Common myeloid progenitor, CD34-positive (primary cell): ENCODE data around the gene GFPT1.

ENCODE experiments used
- CTCF ChIA-PET: fragments of 350-600 bp; sonication (Branson Sonifier 250); formaldehyde crosslinking; loops from one replicate; lab custom pipeline; 2021; ENCODE audit warnings: antibody characterized with exemption; lab: Charles Lee
- POLR2A ChIA-PET: fragments of 350-600 bp; sonication (Branson Sonifier 250); formaldehyde crosslinking; loops from one replicate; lab custom pipeline; 2021; ENCODE audit warnings: antibody characterized with exemption; lab: Charles Lee
- DNase-seq, 3 donors: peaks; one replicate each; pipeline versions ENCODE4 v3.0.0 to v3.0.0-alpha.2; 2013
- H3K27ac ChIP-seq, 2 experiments: 1 replicate in 1 of 2; 2 replicates in 1 of 2; pipeline ENCODE4 v1.7.0; 2013; ENCODE audit warnings: inconsistent platforms in 2 of 2, low read length in 2 of 2, mild to moderate bottlenecking in 2 of 2, low read depth in 1 of 2, moderate library complexity in 1 of 2; ENCODE audit not compliant: severe bottlenecking in 2 of 2, insufficient read depth in 1 of 2, poor library complexity in 1 of 2
- H3K27me3 ChIP-seq, 5 experiments: replicated peaks in 2 of 5; 1 replicate in 3 of 5; 2 replicates in 2 of 5; pipeline versions ENCODE4 v1.6.1 to v1.7.0; 2013; ENCODE audit warnings: low read length in 4 of 5, mild to moderate bottlenecking in 2 of 5, moderate library complexity in 2 of 5, inconsistent platforms in 1 of 5; ENCODE audit not compliant: insufficient read depth in 5 of 5, control insufficient read depth in 4 of 5
- H3K36me3 ChIP-seq, 4 experiments: 1 replicate in 2 of 4; 2 replicates in 2 of 4; pipeline versions ENCODE4 v1.6.1 to v1.7.0; 2013; ENCODE audit warnings: low read length in 3 of 4, control low read depth in 1 of 4, mild to moderate bottlenecking in 1 of 4; ENCODE audit not compliant: control insufficient read depth in 4 of 4, insufficient read depth in 4 of 4
- H3K4me1 ChIP-seq, 4 experiments: 1 replicate in 3 of 4; 2 replicates in 1 of 4; pipeline versions ENCODE4 v1.6.1 to v1.7.1; 2013; ENCODE audit warnings: low read length in 3 of 4, mild to moderate bottlenecking in 3 of 4, control low read depth in 1 of 4, inconsistent platforms in 1 of 4, moderate library complexity in 1 of 4; ENCODE audit not compliant: control insufficient read depth in 4 of 4, insufficient read depth in 4 of 4; ENCODE audit errors: control extremely low read depth in 1 of 4
- H3K4me3 ChIP-seq, 7 experiments: 1 replicate in 4 of 7; 2 replicates in 3 of 7; pipeline versions ENCODE4 v1.5.1 to v1.7.0; 2013; ENCODE audit warnings: mild to moderate bottlenecking in 7 of 7, low read length in 6 of 7, moderate library complexity in 6 of 7, inconsistent platforms in 2 of 7, low read depth in 2 of 7, control low read depth in 1 of 7; ENCODE audit not compliant: insufficient read depth in 4 of 7, control insufficient read depth in 1 of 7; ENCODE audit errors: extremely low read depth in 1 of 7
- H3K9me3 ChIP-seq, 5 experiments: 1 replicate in 4 of 5; 2 replicates in 1 of 5; pipeline versions ENCODE4 v1.6.1 to v1.7.1; 2013; ENCODE audit warnings: low read length in 4 of 5, mild to moderate bottlenecking in 2 of 5, inconsistent platforms in 1 of 5, low read depth in 1 of 5, moderate library complexity in 1 of 5; ENCODE audit not compliant: control insufficient read depth in 4 of 5, insufficient read depth in 2 of 5; ENCODE audit errors: control extremely low read depth in 1 of 5
- WGBS: methylation state at CpG from one replicate; pipeline ENCODE4 v1.1.5; 2013; ENCODE audit not compliant: insufficient coverage; 5-methylcytosine and 5-hydroxymethylcytosine counted together

The GFPT1 gene

GRCh38 chr2:69335311-69335710 lies 51.7 kb downstream of the GFPT1 start:
- Histone ChIP-seq H3K36me3 (peaks cover 6 to 53% (median 29%) of the 10 kb centered on the region in 4 experiments), H3K27ac (no peak overlapping the region), H3K4me3 (no peak overlapping the region), H3K4me1 (no peaks in the 10 kb centered on the region), H3K27me3 (no peaks in the 10 kb centered on the region), H3K9me3 (no peaks in the 10 kb centered on the region)
- DNase-seq: no peak
- CTCF ChIA-PET: no interaction called here
- 94% methylated on average over 2 of the region's 2 CpGs for WGBS
- POLR2A ChIA-PET: no interaction called here

DNA sequence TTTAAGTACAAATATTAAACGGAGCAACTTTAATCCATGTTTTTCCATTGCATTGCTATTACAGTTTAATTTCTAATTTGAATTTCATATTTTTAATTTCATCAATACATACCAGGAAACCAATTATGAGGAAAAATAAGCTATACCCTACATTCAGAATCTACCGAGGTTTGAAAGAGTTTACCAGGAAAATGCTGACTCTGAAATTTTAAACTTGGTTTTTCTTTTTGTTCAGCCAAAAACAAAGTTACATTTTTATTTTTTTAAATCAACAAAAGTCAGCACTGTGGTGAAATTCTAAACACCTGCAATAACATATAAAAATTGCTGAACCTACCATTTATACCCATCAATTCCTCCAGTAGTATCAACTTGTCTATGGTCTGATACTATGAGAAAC lies 53.7 kb downstream of the GFPT1 start:
- Histone ChIP-seq H3K9me3 (no peaks in the 10 kb centered on the region), H3K36me3 (peaks cover 4 to 56% (median 30%) of the 10 kb centered on the region in 4 experiments), H3K27ac (no peak overlapping the region), H3K4me3 (no peak overlapping the region), H3K4me1 (no peaks in the 10 kb centered on the region), H3K27me3 (no peaks in the 10 kb centered on the region)
- CTCF ChIA-PET: no interaction called here
- 100% methylated on average over 1 of the region's 2 CpGs for WGBS
- POLR2A ChIA-PET: no interaction called here
- DNase-seq: no peak

DNA sequence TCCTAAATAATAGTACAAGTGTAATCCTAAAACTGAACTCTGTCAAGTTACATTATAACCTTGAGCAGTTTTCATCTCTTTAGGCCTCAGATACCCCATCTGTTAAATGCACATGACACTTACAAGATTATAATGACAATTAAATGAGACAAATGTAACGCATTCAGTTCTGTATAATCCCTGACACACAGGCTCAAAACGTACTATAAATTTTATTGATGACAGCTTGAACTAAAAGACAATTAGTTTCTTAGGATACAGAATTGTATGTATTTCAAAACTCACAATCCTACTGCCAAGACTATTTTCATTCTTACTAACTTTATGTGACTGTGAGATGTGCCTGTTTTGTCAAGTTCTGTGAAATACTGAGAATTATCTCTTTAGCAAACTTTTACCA lies 56.2 kb downstream of the GFPT1 start:
- no peak overlapping the region for H3K27ac ChIP-seq
- ChIA-PET CTCF (no interaction called here), POLR2A (no interaction called here)
- no peak for DNase-seq
- H3K4me1 ChIP-seq: no peaks in the 10 kb centered on the region
- WGBS: no CpG with 5 or more reads among the region's 2 CpGs
- H3K27me3 ChIP-seq: no peaks in the 10 kb centered on the region
- H3K9me3 ChIP-seq: no peaks in the 10 kb centered on the region
- no peak overlapping the region for H3K4me3 ChIP-seq
- H3K36me3 ChIP-seq: peaks cover 21 to 64% (median 34%) of the 10 kb centered on the region in 4 experiments

GRCh38 chr2:69322631-69323030 lies 64.4 kb downstream of the GFPT1 start:
- CTCF ChIA-PET: no interaction called here
- Histone ChIP-seq H3K4me1 (no peaks in the 10 kb centered on the region), H3K36me3 (peaks cover 14 to 49% (median 16%) of the 10 kb centered on the region in 4 experiments)

GRCh38 chr2:69316550-69316949 lies 70.5 kb downstream of the GFPT1 start:
- no peak overlapping the region for H3K4me3 ChIP-seq
- no peaks in the 10 kb centered on the region for H3K4me1 ChIP-seq
- H3K27me3 ChIP-seq: no peaks in the 10 kb centered on the region
- ChIA-PET POLR2A (interaction anchor here (0.6 kb wide), 1 partner anchor 9 kb away, joined by 4 read pairs; no protein-coding TSS in a partner anchor), CTCF (interaction anchor here (0.8 kb wide), 1 partner anchor 10 kb away, joined by 4 read pairs; no protein-coding TSS in a partner anchor)
- peak in 1 of 3 donors; percentile 8 for DNase-seq
- H3K9me3 ChIP-seq: peaks cover 2 to 13% (median 4%) of the 10 kb centered on the region in 5 experiments
- H3K36me3 ChIP-seq: peaks cover 0 to 21% (median 0%) of the 10 kb centered on the region in 4 experiments
- H3K27ac ChIP-seq: no peak overlapping the region

More at GRCh38 chr2:69322631-69323030, 64.4 kb downstream of the GFPT1 start:
- peaks cover 0 to 2% (median 0%) of the 10 kb centered on the region in 5 experiments for H3K9me3 ChIP-seq
- H3K27me3 ChIP-seq: no peaks in the 10 kb centered on the region
- POLR2A ChIA-PET: interaction anchor here (0.7 kb wide), 1 partner anchor 144 kb away, joined by 8 read pairs; no protein-coding TSS in a partner anchor
- DNase-seq: no peak
- H3K27ac ChIP-seq: no peak overlapping the region
- WGBS: no CpG with 5 or more reads among the region's 1 CpG
- H3K4me3 ChIP-seq: no peak overlapping the region

GRCh38 chr2:69315160-69315761 lies 71.8 kb downstream of the GFPT1 start:
- H3K9me3 ChIP-seq: peaks cover 2 to 13% (median 4%) of the 10 kb centered on the region in 5 experiments
- POLR2A ChIA-PET: no interaction called here
- CTCF ChIA-PET: no interaction called here
- no peak overlapping the region for H3K4me3 ChIP-seq
- no peak for DNase-seq
- H3K36me3 ChIP-seq: peaks cover 0 to 18% (median 0%) of the 10 kb centered on the region in 4 experiments
- no peaks in the 10 kb centered on the region for H3K4me1 ChIP-seq
- no peak overlapping the region for H3K27ac ChIP-seq
- 100% methylated on average over 1 of the region's 4 CpGs for WGBS
- H3K27me3 ChIP-seq: no peaks in the 10 kb centered on the region

DNA sequence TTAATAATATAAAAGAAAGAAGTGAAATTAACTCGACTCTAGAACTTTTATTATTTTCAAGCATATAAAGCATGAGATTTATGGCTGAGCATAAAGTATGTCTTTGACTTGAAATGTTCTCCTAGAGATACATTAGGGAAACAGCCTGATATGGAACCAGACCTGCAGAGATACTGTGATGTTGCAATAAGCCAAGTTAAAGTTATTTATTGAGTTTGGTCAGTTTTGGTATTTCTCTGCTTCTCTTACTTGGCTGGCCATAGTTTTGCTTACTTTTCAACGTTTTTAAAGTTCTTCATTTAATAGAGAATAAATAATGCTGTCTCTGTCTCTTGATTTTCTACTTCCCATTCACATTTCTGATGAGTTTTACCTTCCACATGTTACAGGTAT lies 76.0 kb downstream of the GFPT1 start:
- Histone ChIP-seq H3K4me1 (peaks cover 0 to 30% (median 21%) of the 10 kb centered on the region in 4 experiments), H3K27me3 (peaks cover 0 to 13% (median 9%) of the 10 kb centered on the region in 5 experiments), H3K36me3 (no peaks in the 10 kb centered on the region), H3K9me3 (peaks cover 0 to 3% (median 0%) of the 10 kb centered on the region in 5 experiments), H3K4me3 (no peak overlapping the region), H3K27ac (no peak overlapping the region)
- ChIA-PET CTCF (no interaction called here), POLR2A (no interaction called here)
- DNase-seq: no peak
- WGBS: no CpG with 5 or more reads among the region's 2 CpGs
